SU-DHL-6 (cell line): ENCODE measurements around the gene ARMC7.
A peak's percentile ranks its signal among the peaks of the same experiment; 100 is the strongest.

Experiments
- CTCF ChIP-seq: fragments of 200-600 bp; sonication (generic); IDR thresholded peaks from one replicate; pipeline ENCODE4 v1.5.1; 2017; ENCODE audit warnings: antibody characterized with exemption, mild to moderate bottlenecking, low read length, moderate library complexity; ENCODE audit not compliant: insufficient read depth, poor library complexity, severe bottlenecking
- EZH2phosphoT487 ChIP-seq: fragments of 200-600 bp; sonication (generic), shearing (Covaris generic); conservative IDR thresholded peaks from 2 replicates; pipeline ENCODE4 v1.6.1; 2018; ENCODE audit warnings: mild to moderate bottlenecking, antibody characterized with exemption, low read length, moderate library complexity, mixed read lengths

- peak; percentile 48 for TF ChIP-seq CTCF
- no peak for TF ChIP-seq EZH2phosphoT487
These were observed 4.4 kb upstream of the ARMC7 start for GRCh38 chr17:75105126-75106080.
